Adipose tissue (tissue), 3 donors: ENCODE measurements around the gene CST11. TPM values are rescaled to one million over a fixed set of nuclear protein-coding genes. Genes with fewer than 3 reads are reported as not detected.

Experiments used
- H3K27ac ChIP-seq: one replicate; pipeline ENCODE4 v1.5.1; 2013; ENCODE audit warnings: low read depth, low read length
- WGBS, 3 donors: extraction: QIAGEN DNeasy Blood & Tissue Kit; methylation state at CpG; one replicate each; pipeline ENCODE4 v1.1.7; 2013; 5-methylcytosine and 5-hydroxymethylcytosine counted together
- polyA plus RNA-seq, 3 donors: library from polyadenylated mRNA; stranded (reverse); fragments of 200-250 nt; gene quantifications; one replicate each; pipeline ENCODE4 v1.2.3, GENCODE V29; 2013
- donor health status: healthy with polysubstance abuse.
- donor health status: Bipolar disorder and iron deficiency.
- donor health status: healthy.

The CST11 gene
- polyA plus RNA-seq, 3 donors = not detected

- no peak overlapping the region for H3K27ac ChIP-seq
- WGBS, 3 donors = 82 to 87% (median 83%) methylated on average over 7 of the region's 7 CpGs
Observed at GRCh38 chr20:23456873-23457272, 4.2 kb upstream of the CST11 start.

- no peak overlapping the region for H3K27ac ChIP-seq
- 28 to 44% (median 33%) methylated on average over 3 of the region's 3 CpGs for WGBS, 3 donors
Observed at GRCh38 chr20:23456409-23456808, 3.7 kb upstream of the CST11 start.

GRCh38 chr20:23455639-23456038 lies 3.0 kb upstream of the CST11 start:
- no peak overlapping the region for H3K27ac ChIP-seq
- WGBS, 3 donors = 77 to 92% (median 85%) methylated on average over 7 of the region's 7 CpGs

- H3K27ac ChIP-seq = no peak overlapping the region
- 83 to 98% (median 93%) methylated on average over 1 of the region's 1 CpG for WGBS, 3 donors
Observed at GRCh38 chr20:23454816-23455215, 2.1 kb upstream of the CST11 start.

- 83 to 85% (median 84%) methylated on average over 15 of the region's 15 CpGs for WGBS, 3 donors
- no peak overlapping the region for H3K27ac ChIP-seq
Observed at GRCh38 chr20:23453549-23454543, 1.2 kb upstream of the CST11 start.

- 66 to 79% (median 78%) methylated on average over 11 of the region's 11 CpGs for WGBS, 3 donors
- H3K27ac ChIP-seq = no peak overlapping the region
Observed at GRCh38 chr20:23451956-23452487, 654 bp downstream of the CST11 start.

- H3K27ac ChIP-seq = no peak overlapping the region
- 83 to 95% (median 94%) methylated on average over 1 of the region's 1 CpG for WGBS, 3 donors
Observed at GRCh38 chr20:23450877-23451276, 1.8 kb downstream of the CST11 start.

- 28 to 42% (median 32%) methylated on average over 3 of the region's 3 CpGs for WGBS, 3 donors
- H3K27ac ChIP-seq = no peak overlapping the region
Observed at GRCh38 chr20:23449421-23449820, 3.3 kb downstream of the CST11 start.

GRCh38 chr20:23448167-23448566 lies 4.5 kb downstream of the CST11 start:
- H3K27ac ChIP-seq = no peak overlapping the region
- WGBS, 3 donors = 85 to 93% (median 92%) methylated on average over 5 of the region's 5 CpGs

- H3K27ac ChIP-seq = no peak overlapping the region
- WGBS, 3 donors = 74 to 80% (median 79%) methylated on average over 8 of the region's 8 CpGs
Observed at GRCh38 chr20:23446505-23446904, 6.2 kb downstream of the CST11 start.

GRCh38 chr20:23445596-23446217 lies 7.0 kb downstream of the CST11 start:
- WGBS, 3 donors = 84 to 87% (median 86%) methylated on average over 7 of the region's 7 CpGs
- no peak overlapping the region for H3K27ac ChIP-seq

- no peak overlapping the region for H3K27ac ChIP-seq
- WGBS, 3 donors = 70 to 92% (median 84%) methylated on average over 4 of the region's 4 CpGs
Observed at GRCh38 chr20:23444859-23445258, 7.8 kb downstream of the CST11 start.

GRCh38 chr20:23442436-23442835 lies 10.2 kb downstream of the CST11 start:
- 80 to 82% (median 80%) methylated on average over 5 of the region's 5 CpGs for WGBS, 3 donors
- no peak overlapping the region for H3K27ac ChIP-seq

GRCh38 chr20:23441850-23442313 lies 10.8 kb downstream of the CST11 start:
- 14 to 17% (median 15%) methylated on average over 8 of the region's 8 CpGs for WGBS, 3 donors
- no peak overlapping the region for H3K27ac ChIP-seq

- WGBS, 3 donors = 78 to 91% (median 80%) methylated on average over 2 of the region's 2 CpGs
Observed at GRCh38 chr20:23440004-23440403, 12.7 kb downstream of the CST11 start.

GRCh38 chr20:23438661-23439060 lies 14.0 kb downstream of the CST11 start:
- 69 to 83% (median 78%) methylated on average over 5 of the region's 5 CpGs for WGBS, 3 donors
- no peak overlapping the region for H3K27ac ChIP-seq

More at GRCh38 chr20:23440004-23440403, 12.7 kb downstream of the CST11 start:
- H3K27ac ChIP-seq = no peak overlapping the region

GRCh38 chr20:23437126-23437899 lies 15.4 kb downstream of the CST11 start:
- H3K27ac ChIP-seq = no peak overlapping the region
- WGBS, 3 donors = 84 to 95% (median 90%) methylated on average over 9 of the region's 9 CpGs

GRCh38 chr20:23436681-23437080 lies 16.0 kb downstream of the CST11 start:
- H3K27ac ChIP-seq = no peak overlapping the region
- WGBS, 3 donors = 36 to 69% (median 39%) methylated on average over 3 of the region's 3 CpGs
